Measurements from ENCODE around the gene LRCH1. TPM values are rescaled to one million over a fixed set of nuclear protein-coding genes. Genes with fewer than 3 reads are reported as not detected.

The LRCH1 gene
- total RNA-seq, 1 experiment from 2014 or later, result 10.5 TPM

GRCh38 chr13:46617885-46618284, 64.9 kb downstream of the LRCH1 start:
- Histone ChIP-seq H3K36me3 (ENCODE audit: low read depth) (no peaks in the 10 kb centered on the region), H3K79me2 (ENCODE audit: low read depth) (0 out of 2 replicates have a peak, but pooled peaks cover 4% of the 10 kb centered on the region), H3K4me2 (no peak overlapping the region), H2AFZ (no peak overlapping the region), H3K9me2 (ENCODE audit: insufficient read depth) (no peaks in the 10 kb centered on the region), H3K27ac (no peak overlapping the region), H3K4me1 (replicated peaks; ENCODE audit: insufficient read depth) (no peaks in the 10 kb centered on the region), H3K4me3 (no peak overlapping the region), H3K9me3 (ENCODE audit: insufficient read depth, low read depth) (no peaks in the 10 kb centered on the region; the same call in 1 of the 2 replicates), H3F3A (ENCODE audit: insufficient read depth, low read depth) (no peaks in the 10 kb centered on the region), H4K20me1 (ENCODE audit: insufficient read depth) (peaks cover 8% of the 10 kb centered on the region), H3K27me3 (ENCODE audit: insufficient read depth, low read depth) (no peaks in the 10 kb centered on the region)
- ChIA-PET CTCF (no interaction called here), POLR2A (ENCODE audit: unreplicated experiment) (no interaction called here)
- TF ChIP-seq CTCF (conservative IDR thresholded peaks at IDR 0.05) (no peak), EZH2 (IDR thresholded peaks at IDR 0.05; ENCODE audit: low read depth) (no peak)
- BruUV-seq (replicated peaks), result no TSS peak
- DNase-seq, result no peak
- intact Hi-C loops (cut with micrococcal nuclease; ENCODE audit: unreplicated experiment), result no loop called here

- H4K20me1 ChIP-seq (ENCODE audit: insufficient read depth), result peaks cover 8% of the 10 kb centered on the region
- H3K36me3 ChIP-seq (ENCODE audit: low read depth), result no peaks in the 10 kb centered on the region
- H3K9me2 ChIP-seq (ENCODE audit: insufficient read depth), result no peaks in the 10 kb centered on the region
- H3K27ac ChIP-seq, result no peak overlapping the region
- H3K79me2 ChIP-seq (ENCODE audit: low read depth), result 0 out of 2 replicates have a peak, but pooled peaks cover 3% of the 10 kb centered on the region
- CTCF ChIA-PET, result no interaction called here
- H3K9me3 ChIP-seq (ENCODE audit: insufficient read depth, low read depth), result no peaks in the 10 kb centered on the region; the same call in 1 of the 2 replicates
- no TSS peak for BruUV-seq (replicated peaks)
- H3F3A ChIP-seq (ENCODE audit: insufficient read depth, low read depth), result no peaks in the 10 kb centered on the region
- H3K4me2 ChIP-seq, result no peak overlapping the region
- H3K4me1 ChIP-seq (replicated peaks; ENCODE audit: insufficient read depth), result no peaks in the 10 kb centered on the region
- intact Hi-C loops (cut with micrococcal nuclease; ENCODE audit: unreplicated experiment), result no loop called here
- DNase-seq, result no peak
- POLR2A ChIA-PET (ENCODE audit: unreplicated experiment), result no interaction called here
- no peak for TF ChIP-seq EZH2 (IDR thresholded peaks at IDR 0.05; ENCODE audit: low read depth)
- no peak for TF ChIP-seq CTCF (conservative IDR thresholded peaks at IDR 0.05)
- H2AFZ ChIP-seq, result no peak overlapping the region
- H3K4me3 ChIP-seq, result no peak overlapping the region
- no peaks in the 10 kb centered on the region for H3K27me3 ChIP-seq (ENCODE audit: insufficient read depth, low read depth)
These were observed 65.8 kb downstream of the LRCH1 start for GRCh38 chr13:46618694-46619254.

- Histone ChIP-seq H3K27me3 (ENCODE audit: insufficient read depth, low read depth) (no peaks in the 10 kb centered on the region), H4K20me1 (ENCODE audit: insufficient read depth) (peaks cover 8% of the 10 kb centered on the region), H3K4me2 (no peak overlapping the region), H3K27ac (no peak overlapping the region), H3K4me1 (replicated peaks; ENCODE audit: insufficient read depth) (no peaks in the 10 kb centered on the region), H3K79me2 (ENCODE audit: low read depth) (0 out of 2 replicates have a peak, but pooled peaks cover 12% of the 10 kb centered on the region), H3K9me2 (ENCODE audit: insufficient read depth) (no peaks in the 10 kb centered on the region), H3K9me3 (ENCODE audit: insufficient read depth, low read depth) (no peaks in the 10 kb centered on the region), H3F3A (ENCODE audit: insufficient read depth, low read depth) (no peaks in the 10 kb centered on the region), H3K4me3 (no peak overlapping the region), H3K36me3 (ENCODE audit: low read depth) (no peaks in the 10 kb centered on the region), H2AFZ (no peak overlapping the region)
- ChIA-PET CTCF (no interaction called here), POLR2A (ENCODE audit: unreplicated experiment) (no interaction called here)
- no peak for TF ChIP-seq CTCF (conservative IDR thresholded peaks at IDR 0.05)
- no peak for TF ChIP-seq EZH2 (IDR thresholded peaks at IDR 0.05; ENCODE audit: low read depth)
- no TSS peak for BruUV-seq (replicated peaks)
- intact Hi-C loops (cut with micrococcal nuclease; ENCODE audit: unreplicated experiment), result no loop called here
- DNase-seq, result no peak
These were observed 67.1 kb downstream of the LRCH1 start for GRCh38 chr13:46620029-46620428.

Data from PC-9 (cell line).